ENCODE results near the gene SUB1. TPM values are rescaled to one million over a fixed set of nuclear protein-coding genes. Genes with fewer than 3 reads are reported as not detected.

Gene SUB1
- total RNA-seq, 1 experiment from 2014 or later, result 204 TPM

GRCh38 chr5:32543291-32543690, 42.1 kb upstream of the SUB1 start:
- POLR2A ChIA-PET, result no interaction called here
- CTCF ChIA-PET, result no interaction called here
- DNase-seq (ENCODE audit: low read depth, low spot score) (no peak), ATAC-seq (no peak)
- H3K27ac ChIP-seq (ENCODE audit: low read length), result no peak overlapping the region
- no peak overlapping the region for H3K4me3 ChIP-seq (ENCODE audit: low read depth in 2 of 2, low read length in 2 of 2)
- no TSS peak for BruUV-seq (replicated peaks)
- H3K36me3 ChIP-seq (ENCODE audit: control insufficient read depth, insufficient read depth, low read length), result no peaks in the 10 kb centered on the region
- no peak for TF ChIP-seq SIN3A (IDR thresholded peaks at IDR 0.05; ENCODE audit: borderline replicate concordance, insufficient read depth, low read depth, low read length)
- TF ChIP-seq, protein P1, sequence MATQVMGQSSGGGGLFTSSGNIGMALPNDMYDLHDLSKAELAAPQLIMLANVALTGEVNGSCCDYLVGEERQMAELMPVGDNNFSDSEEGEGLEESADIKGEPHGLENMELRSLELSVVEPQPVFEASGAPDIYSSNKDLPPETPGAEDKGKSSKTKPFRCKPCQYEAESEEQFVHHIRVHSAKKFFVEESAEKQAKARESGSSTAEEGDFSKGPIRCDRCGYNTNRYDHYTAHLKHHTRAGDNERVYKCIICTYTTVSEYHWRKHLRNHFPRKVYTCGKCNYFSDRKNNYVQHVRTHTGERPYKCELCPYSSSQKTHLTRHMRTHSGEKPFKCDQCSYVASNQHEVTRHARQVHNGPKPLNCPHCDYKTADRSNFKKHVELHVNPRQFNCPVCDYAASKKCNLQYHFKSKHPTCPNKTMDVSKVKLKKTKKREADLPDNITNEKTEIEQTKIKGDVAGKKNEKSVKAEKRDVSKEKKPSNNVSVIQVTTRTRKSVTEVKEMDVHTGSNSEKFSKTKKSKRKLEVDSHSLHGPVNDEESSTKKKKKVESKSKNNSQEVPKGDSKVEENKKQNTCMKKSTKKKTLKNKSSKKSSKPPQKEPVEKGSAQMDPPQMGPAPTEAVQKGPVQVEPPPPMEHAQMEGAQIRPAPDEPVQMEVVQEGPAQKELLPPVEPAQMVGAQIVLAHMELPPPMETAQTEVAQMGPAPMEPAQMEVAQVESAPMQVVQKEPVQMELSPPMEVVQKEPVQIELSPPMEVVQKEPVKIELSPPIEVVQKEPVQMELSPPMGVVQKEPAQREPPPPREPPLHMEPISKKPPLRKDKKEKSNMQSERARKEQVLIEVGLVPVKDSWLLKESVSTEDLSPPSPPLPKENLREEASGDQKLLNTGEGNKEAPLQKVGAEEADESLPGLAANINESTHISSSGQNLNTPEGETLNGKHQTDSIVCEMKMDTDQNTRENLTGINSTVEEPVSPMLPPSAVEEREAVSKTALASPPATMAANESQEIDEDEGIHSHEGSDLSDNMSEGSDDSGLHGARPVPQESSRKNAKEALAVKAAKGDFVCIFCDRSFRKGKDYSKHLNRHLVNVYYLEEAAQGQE (IDR thresholded peaks at IDR 0.05; ENCODE audit: insufficient read depth in 1 of 2, low read depth in 2 of 2, low read length in 1 of 2), result no peak
- TF ChIP-seq TCF7L2 (IDR thresholded peaks at IDR 0.05; ENCODE audit: low read depth, low read length), result no peak
- TF ChIP-seq, protein P2, sequence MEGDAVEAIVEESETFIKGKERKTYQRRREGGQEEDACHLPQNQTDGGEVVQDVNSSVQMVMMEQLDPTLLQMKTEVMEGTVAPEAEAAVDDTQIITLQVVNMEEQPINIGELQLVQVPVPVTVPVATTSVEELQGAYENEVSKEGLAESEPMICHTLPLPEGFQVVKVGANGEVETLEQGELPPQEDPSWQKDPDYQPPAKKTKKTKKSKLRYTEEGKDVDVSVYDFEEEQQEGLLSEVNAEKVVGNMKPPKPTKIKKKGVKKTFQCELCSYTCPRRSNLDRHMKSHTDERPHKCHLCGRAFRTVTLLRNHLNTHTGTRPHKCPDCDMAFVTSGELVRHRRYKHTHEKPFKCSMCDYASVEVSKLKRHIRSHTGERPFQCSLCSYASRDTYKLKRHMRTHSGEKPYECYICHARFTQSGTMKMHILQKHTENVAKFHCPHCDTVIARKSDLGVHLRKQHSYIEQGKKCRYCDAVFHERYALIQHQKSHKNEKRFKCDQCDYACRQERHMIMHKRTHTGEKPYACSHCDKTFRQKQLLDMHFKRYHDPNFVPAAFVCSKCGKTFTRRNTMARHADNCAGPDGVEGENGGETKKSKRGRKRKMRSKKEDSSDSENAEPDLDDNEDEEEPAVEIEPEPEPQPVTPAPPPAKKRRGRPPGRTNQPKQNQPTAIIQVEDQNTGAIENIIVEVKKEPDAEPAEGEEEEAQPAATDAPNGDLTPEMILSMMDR (IDR thresholded peaks at IDR 0.05), result no peak
- no peak for TF ChIP-seq POLR2AphosphoS5 (IDR thresholded peaks at IDR 0.05; ENCODE audit: low read depth, low read length)
- no peaks in the 10 kb centered on the region for H3K4me1 ChIP-seq (ENCODE audit: control insufficient read depth, insufficient read depth, low read length)
- no peaks in the 10 kb centered on the region for H3K27me3 ChIP-seq (ENCODE audit: control insufficient read depth, insufficient read depth, low read length)
- in situ Hi-C loops (cut with HindIII; ENCODE audit: low pct_unique_long_range_greater_than_20kb, low sequenced_read_pairs), result no loop called here
- H3K9me3 ChIP-seq (ENCODE audit: control insufficient read depth, insufficient read depth, low read depth, low read length), result no peaks in the 10 kb centered on the region
- intact Hi-C loops (cut with micrococcal nuclease; ENCODE audit: unreplicated experiment), result no loop called here

GRCh38 chr5:32545102-32545800, 40.1 kb upstream of the SUB1 start:
- in situ Hi-C loops (cut with HindIII; ENCODE audit: low pct_unique_long_range_greater_than_20kb, low sequenced_read_pairs) (no loop called here), intact Hi-C loops (cut with micrococcal nuclease; ENCODE audit: unreplicated experiment) (no loop called here)
- H3K27ac ChIP-seq (ENCODE audit: low read length), result no peak overlapping the region
- no peaks in the 10 kb centered on the region for H3K4me1 ChIP-seq (ENCODE audit: control insufficient read depth, insufficient read depth, low read length)
- H3K27me3 ChIP-seq (ENCODE audit: control insufficient read depth, insufficient read depth, low read length), result no peaks in the 10 kb centered on the region
- BruUV-seq (replicated peaks), result no TSS peak
- no peaks in the 10 kb centered on the region for H3K36me3 ChIP-seq (ENCODE audit: control insufficient read depth, insufficient read depth, low read length)
- DNase-seq (ENCODE audit: low read depth, low spot score), result no peak
- CTCF ChIA-PET, result interaction anchor here (0.6 kb wide), 1 partner anchor 641 kb away, joined by 3 read pairs; no protein-coding TSS in a partner anchor
- no peaks in the 10 kb centered on the region for H3K9me3 ChIP-seq (ENCODE audit: control insufficient read depth, insufficient read depth, low read depth, low read length)
- POLR2A ChIA-PET, result interaction anchor here (0.6 kb wide), 1 partner anchor 26 kb away, joined by 3 read pairs; no protein-coding TSS in a partner anchor
- TF ChIP-seq, protein P2 (IDR thresholded peaks at IDR 0.05), result no peak
- TF ChIP-seq, protein P1 (IDR thresholded peaks at IDR 0.05; ENCODE audit: insufficient read depth in 1 of 2, low read depth in 2 of 2, low read length in 1 of 2), result no peak
- no peak for TF ChIP-seq POLR2AphosphoS5 (IDR thresholded peaks at IDR 0.05; ENCODE audit: low read depth, low read length)
- no peak for TF ChIP-seq SIN3A (IDR thresholded peaks at IDR 0.05; ENCODE audit: borderline replicate concordance, insufficient read depth, low read depth, low read length)
- no peak for TF ChIP-seq TCF7L2 (IDR thresholded peaks at IDR 0.05; ENCODE audit: low read depth, low read length)
- ATAC-seq, result no peak
- H3K4me3 ChIP-seq (ENCODE audit: low read depth in 2 of 2, low read length in 2 of 2), result no peak overlapping the region
